NT2/D1 (cell line): ENCODE data around the gene MACROD1.
"Not testable (repeated sequence)": the region's sequence is repeated elsewhere in the genome, so short reads cannot be mapped to it uniquely, and the experiment has no call there.

Experiments used
- SUZ12 ChIP-seq: IDR thresholded peaks from 2 replicates; pipeline ENCODE4 v1.6.1; 2011; ENCODE audit not compliant: insufficient read length, insufficient read depth; ENCODE audit errors: extremely low read depth
- YY1 ChIP-seq: IDR thresholded peaks from 2 replicates; pipeline ENCODE4 v1.6.1; 2011; ENCODE audit not compliant: insufficient read length, insufficient read depth

GRCh38 chr11:64047373-64047772 lies 118.5 kb downstream of the MACROD1 start:
- not testable (repeated sequence) for TF ChIP-seq SUZ12, YY1
